HG03095 (cell line): ENCODE measurements around the gene ASIP.
"Not testable (repeated sequence)": the region's sequence is repeated elsewhere in the genome, so short reads cannot be mapped to it uniquely, and the experiment has no call there.

Experiments used
- ATAC-seq: cut with Tn5 transposase; IDR thresholded peaks from one replicate; pipeline ENCODE4 v1.9.1; 2021; ENCODE audit warnings: moderate library complexity; ENCODE audit not compliant: unreplicated experiment

ASIP gene

DNA sequence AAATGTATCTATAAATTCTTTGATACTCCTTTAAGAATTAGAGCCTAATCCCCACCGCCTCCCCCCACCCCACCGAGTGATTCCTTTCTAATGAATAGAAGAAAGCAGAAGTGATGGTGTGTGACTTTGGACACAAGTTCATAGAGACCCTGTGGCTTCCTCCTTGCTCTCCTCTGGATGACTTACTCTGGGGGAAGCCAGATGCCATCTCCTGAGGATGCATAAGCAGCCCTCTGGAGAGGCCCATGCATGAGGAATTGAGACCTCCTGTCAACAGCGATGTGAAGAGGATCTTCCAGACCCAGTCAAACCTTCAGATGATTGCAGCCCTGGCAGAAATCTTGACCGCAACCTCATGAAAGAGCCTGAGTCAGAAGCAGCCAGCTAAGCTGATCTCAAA is 40.8 kb downstream of the ASIP start:
- no peak for ATAC-seq

GRCh38 chr20:34283844-34284243 is 42.6 kb downstream of the ASIP start:
- ATAC-seq = no peak

DNA sequence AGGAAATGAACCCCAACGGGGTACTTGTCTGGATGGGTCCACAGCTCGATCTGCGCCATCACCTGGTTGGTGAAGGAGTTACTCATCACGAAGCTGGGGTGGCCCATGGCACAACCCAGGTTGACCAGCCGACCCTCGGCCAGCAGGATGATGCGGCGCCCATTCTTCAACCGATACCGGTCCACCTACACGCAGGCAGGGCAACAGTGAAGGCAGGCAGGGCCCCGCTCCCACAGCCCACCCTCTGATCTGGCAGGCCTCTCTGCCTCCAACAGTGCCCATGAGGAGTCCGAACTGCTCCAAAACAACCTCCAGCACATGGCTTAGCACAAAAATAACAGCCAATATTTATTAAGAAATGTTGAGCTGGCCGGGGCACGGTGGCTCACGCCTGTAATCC is 44.2 kb downstream of the ASIP start:
- no peak for ATAC-seq

DNA sequence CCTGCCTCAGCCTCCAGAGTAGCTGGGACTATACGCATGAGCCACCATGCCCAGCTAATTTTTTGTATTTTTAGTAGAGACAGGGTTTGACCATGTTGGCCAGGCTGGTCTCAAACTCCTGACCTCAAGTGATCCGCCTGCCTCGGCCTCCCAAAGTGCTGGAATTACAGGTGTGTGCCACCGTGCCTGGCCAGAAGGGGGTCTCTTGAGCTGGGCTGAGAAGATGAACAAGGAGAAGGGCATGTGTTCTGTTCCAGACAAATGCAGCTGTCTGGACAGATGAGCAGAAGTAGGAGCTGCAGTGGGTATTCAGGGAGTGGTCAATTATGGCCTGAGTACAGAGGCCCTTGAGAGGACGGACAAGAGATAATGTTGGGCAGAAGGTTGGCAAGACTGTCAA is 46.3 kb downstream of the ASIP start:
- not testable (repeated sequence) for ATAC-seq

DNA sequence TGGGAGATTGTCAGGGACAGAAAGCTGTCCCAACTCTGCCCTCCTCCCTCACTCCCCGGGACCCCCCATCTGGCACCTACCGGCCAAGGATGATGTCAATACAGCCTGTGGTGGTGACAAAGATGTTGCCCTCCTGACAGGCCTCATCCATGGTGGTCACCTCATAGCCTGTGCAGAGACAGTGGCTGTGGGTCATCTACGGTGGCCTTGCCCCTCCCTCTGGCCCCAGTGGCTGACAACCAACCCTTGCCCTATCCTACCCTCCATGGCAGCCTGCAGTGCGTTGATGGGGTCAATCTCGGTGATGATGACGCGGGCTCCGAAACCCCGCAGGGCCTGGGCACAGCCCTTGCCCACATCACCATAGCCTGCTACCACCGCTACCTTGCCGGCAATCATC is 49.2 kb downstream of the ASIP start:
- no peak for ATAC-seq

- no peak for ATAC-seq
Measured at GRCh38 chr20:34292496-34292895, 51.3 kb downstream of the ASIP start.

GRCh38 chr20:34293119-34293518 is 51.9 kb downstream of the ASIP start:
- ATAC-seq = no peak

- no peak for ATAC-seq
Measured at GRCh38 chr20:34293589-34293988, 52.4 kb downstream of the ASIP start.

DNA sequence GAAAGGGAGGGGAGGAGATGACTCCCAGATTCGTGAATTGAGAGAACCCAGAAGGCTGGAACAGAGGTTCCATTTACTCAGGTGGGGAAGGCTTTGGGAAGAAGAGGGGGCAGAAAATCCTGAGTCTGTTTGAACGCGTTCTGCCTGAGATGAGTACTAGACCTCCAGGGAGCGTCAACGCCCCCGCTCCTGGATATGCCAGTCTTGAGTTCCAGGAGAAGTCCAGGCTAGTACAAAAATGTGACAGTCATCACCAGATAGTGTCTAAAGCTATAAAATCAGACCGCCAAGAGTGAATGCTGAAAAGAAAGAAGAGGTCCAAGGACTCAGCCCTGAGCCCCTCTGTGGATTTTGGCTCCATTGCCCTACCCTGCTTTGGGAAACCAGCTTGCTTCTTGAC is 53.3 kb downstream of the ASIP start:
- ATAC-seq = no peak

DNA sequence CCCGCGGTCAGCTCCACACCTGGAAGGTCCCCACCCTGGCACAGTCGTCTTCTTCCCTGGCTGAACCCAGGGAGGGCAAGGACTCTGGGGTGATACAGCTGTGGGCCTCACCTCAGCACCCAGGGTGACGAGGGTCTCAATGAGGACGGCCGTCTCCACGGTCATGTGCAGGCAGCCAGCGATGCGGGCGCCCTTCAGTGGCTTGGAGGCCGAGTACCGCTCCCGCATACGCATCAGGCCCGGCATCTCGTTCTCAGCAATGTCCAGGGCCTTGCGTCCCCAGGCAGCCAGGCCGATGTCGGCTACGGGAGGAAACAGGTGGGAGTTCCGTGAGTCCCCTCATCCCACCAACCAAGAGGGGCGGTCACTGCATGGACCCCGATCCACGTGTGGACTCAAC is 54.1 kb downstream of the ASIP start:
- no peak for ATAC-seq

- no peak for ATAC-seq
Measured at GRCh38 chr20:34296468-34296867, 55.2 kb downstream of the ASIP start.

DNA sequence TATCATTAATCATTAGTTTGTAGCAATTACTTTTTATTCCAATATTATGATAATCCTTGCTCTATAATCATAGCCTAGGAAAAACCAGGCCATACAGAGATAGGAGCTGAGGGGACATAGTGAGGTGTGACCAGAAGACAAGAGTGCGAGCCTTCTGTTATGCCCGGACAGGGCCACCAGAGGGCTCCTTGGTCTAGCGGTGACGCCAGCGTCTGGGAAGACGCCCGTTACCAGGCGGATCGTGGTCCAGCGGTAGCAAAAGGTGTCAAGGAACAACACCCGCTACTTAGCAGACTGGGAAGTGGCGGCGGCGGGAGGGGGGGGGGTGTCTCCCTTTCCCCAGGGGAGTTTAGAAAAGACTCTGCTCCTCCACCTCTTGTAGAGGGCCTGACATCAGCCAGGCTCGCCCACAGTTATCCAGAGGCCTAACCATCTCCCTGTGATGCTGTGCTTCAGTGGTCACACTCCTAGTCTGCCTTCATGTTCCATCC is 57.1 kb downstream of the ASIP start:
- not testable (repeated sequence) for ATAC-seq

DNA sequence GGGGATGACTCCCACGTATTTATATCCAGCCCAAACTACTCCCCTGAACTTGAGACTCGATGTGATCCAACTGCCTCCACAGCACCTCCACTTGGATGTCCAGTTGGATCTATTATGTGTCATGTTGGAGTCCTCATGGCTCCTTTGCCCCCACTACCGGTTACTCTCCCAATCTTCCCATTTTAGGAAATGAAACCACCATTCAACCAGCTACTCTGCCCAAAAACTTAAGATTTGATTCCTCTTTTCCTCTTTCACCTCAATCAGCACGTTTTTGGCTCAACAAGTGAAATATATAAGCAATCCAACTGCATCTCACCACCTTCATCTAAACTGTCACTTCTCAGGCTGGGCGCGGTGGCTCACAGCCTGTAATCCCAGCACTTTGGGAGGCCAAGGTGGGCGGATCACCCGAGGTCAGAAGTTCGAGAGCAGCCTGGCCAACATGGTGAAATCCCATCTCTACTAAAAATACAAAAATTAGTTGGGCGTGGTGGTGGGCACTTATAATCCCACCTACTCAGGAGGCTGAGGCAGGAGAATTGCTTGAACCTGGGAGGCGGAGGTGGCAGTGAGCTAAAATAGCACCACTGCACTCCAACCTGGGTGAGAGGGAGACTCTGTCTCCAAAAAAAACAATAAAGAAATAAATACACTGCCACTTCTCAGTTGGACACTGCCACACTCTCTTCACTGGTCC is 58.5 kb downstream of the ASIP start:
- ATAC-seq = no peak

GRCh38 chr20:34300256-34300806 is 59.1 kb downstream of the ASIP start:
- no peak for ATAC-seq

- no peak for ATAC-seq
Measured at GRCh38 chr20:34300809-34301586, 59.8 kb downstream of the ASIP start.

DNA sequence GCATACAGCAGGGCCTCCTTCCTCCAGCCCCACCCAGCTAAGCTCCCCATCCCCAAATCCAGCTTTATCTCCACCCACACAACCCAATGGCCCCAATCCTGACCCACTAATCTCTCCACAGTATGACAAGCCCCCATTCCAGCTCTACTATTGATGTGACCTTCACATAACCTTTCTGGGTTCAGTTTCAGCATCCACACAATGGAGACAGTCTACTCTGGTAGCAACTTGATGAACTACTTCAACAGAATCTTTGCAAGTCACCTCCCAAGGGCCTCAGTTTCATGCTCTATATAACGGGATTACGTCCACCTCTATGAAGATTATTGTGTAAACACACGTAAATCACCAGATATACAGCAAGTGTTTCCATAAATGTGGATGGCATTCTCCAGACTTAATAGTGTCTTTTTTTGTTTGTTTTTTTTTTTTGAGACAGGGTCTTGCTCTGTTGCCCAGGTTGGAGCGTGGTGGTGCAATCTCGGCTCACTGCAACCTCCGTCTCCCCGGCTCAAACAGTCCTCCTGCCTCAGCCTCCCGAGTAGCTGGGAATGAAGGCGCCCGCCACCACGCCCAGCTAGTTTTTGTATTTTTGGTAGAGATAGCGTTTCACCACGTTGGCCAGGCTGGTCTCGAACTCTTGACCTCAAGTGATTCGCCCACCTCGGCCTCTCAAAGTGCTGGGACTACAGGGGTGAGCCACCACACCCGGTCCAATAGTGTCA is 60.5 kb downstream of the ASIP start:
- no peak for ATAC-seq

DNA sequence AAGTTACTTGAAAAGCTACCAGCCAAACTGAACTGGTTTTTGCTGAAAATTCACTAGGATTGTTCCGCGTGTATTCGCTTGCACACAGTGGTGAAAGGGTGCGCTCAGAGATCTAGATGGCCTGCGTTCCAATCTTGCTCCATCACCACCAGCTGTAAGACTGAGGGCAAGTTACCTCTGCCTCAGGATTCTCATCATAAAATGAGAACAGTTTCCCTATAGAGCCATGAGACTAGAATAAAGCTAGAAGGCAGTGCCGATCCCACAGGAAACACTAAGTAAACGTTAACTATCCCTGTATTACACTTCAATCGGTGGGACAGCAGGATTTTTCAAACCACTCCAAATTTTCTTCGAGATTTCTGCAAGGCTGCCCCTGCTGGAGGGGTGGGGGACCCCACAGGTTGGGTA is 61.1 kb downstream of the ASIP start:
- ATAC-seq = no peak

GRCh38 chr20:34302723-34303533 is 61.7 kb downstream of the ASIP start, which contains the start of gene AHCY:
TSS of gene AHCY (minus strand) at chr20:34303355. CDS start at chr20:34303270, 85 bp downstream.
- ATAC-seq = peak; percentile 88

GRCh38 chr20:34305333-34306230 is 64.4 kb downstream of the ASIP start:
- no peak for ATAC-seq
